Neuronal stem cell (in vitro differentiated cells): ENCODE measurements around the gene MYO5C. TPM values are rescaled to one million over a fixed set of nuclear protein-coding genes. Genes with fewer than 3 reads are reported as not detected.

Experiments
- DNase-seq: peaks from one replicate; pipeline ENCODE4 v3.0.0-alpha.2; 2013; ENCODE audit warnings: low spot score
- H2AFZ ChIP-seq: one replicate; pipeline ENCODE4 v1.6.1; 2013; ENCODE audit warnings: mild to moderate bottlenecking, low read length, inconsistent platforms
- H2AK5ac ChIP-seq: 2 replicates; pipeline ENCODE4 v1.6.1; 2013; ENCODE audit warnings: low read depth, mild to moderate bottlenecking, inconsistent platforms, low read length, moderate library complexity, mixed read lengths
- H2BK120ac ChIP-seq: 2 replicates; pipeline ENCODE4 v1.6.1; 2013; ENCODE audit warnings: low read depth, mild to moderate bottlenecking, inconsistent platforms, low read length, moderate library complexity, mixed read lengths
- H2BK12ac ChIP-seq: one replicate; pipeline ENCODE4 v1.6.1; 2013; ENCODE audit warnings: low read length, inconsistent platforms
- H2BK15ac ChIP-seq: 2 replicates; pipeline ENCODE4 v1.6.1; 2013; ENCODE audit warnings: mild to moderate bottlenecking, low read length, inconsistent platforms, mixed read lengths
- H2BK5ac ChIP-seq: one replicate; pipeline ENCODE4 v1.6.1; 2013; ENCODE audit warnings: inconsistent platforms, mild to moderate bottlenecking, low read length, moderate library complexity
- H3K14ac ChIP-seq: one replicate; pipeline ENCODE4 v1.6.1; 2013; ENCODE audit warnings: low read length, inconsistent platforms
- H3K18ac ChIP-seq: 2 replicates; pipeline ENCODE4 v1.6.1; 2013; ENCODE audit warnings: low read length, inconsistent platforms
- H3K23ac ChIP-seq: 2 replicates; pipeline ENCODE4 v1.6.1; 2013; ENCODE audit warnings: low read depth, mild to moderate bottlenecking, mixed read lengths, low read length, inconsistent platforms; ENCODE audit not compliant: poor library complexity
- H3K27ac ChIP-seq: replicated peaks from 3 replicates; pipeline ENCODE4 v1.5.1; 2013; ENCODE audit warnings: low read length, inconsistent platforms
- H3K27me3 ChIP-seq, 3 experiments: 2 replicates each; pipeline ENCODE4 v1.6.1; 2013; ENCODE audit warnings: low read length in 3 of 3, mild to moderate bottlenecking in 2 of 3, inconsistent platforms in 1 of 3, low read depth in 1 of 3, mixed read lengths in 1 of 3, moderate library complexity in 1 of 3; ENCODE audit not compliant: control insufficient read depth in 3 of 3, insufficient read depth in 3 of 3
- H3K36me3 ChIP-seq, 2 donors: replicated peaks in 1 of 2; 2 replicates each; pipeline ENCODE4 v1.6.1; 2013; ENCODE audit warnings: low read length in 2 of 2; ENCODE audit not compliant: control insufficient read depth in 2 of 2, insufficient read depth in 2 of 2
- H3K4ac ChIP-seq: 2 replicates; pipeline ENCODE4 v1.6.1; 2013; ENCODE audit warnings: inconsistent platforms, mild to moderate bottlenecking, low read length, moderate library complexity
- H3K4me1 ChIP-seq, 2 donors: 1 replicate in 1 of 2; 2 replicates in 1 of 2; pipeline ENCODE4 v1.6.1; 2013; ENCODE audit warnings: low read length in 2 of 2, low read depth in 1 of 2; ENCODE audit not compliant: control insufficient read depth in 2 of 2, insufficient read depth in 1 of 2
- H3K4me2 ChIP-seq: one replicate; pipeline ENCODE4 v1.6.1; 2013; ENCODE audit warnings: mild to moderate bottlenecking, low read length, inconsistent platforms; ENCODE audit not compliant: insufficient read depth, poor library complexity, severe bottlenecking
- H3K4me3 ChIP-seq, 2 donors: 2 replicates each; pipeline ENCODE4 v1.5.1; 2013; ENCODE audit warnings: low read length in 2 of 2, mild to moderate bottlenecking in 2 of 2, inconsistent platforms in 1 of 2, moderate library complexity in 1 of 2
- H3K79me1 ChIP-seq: one replicate; pipeline ENCODE4 v1.6.1; 2013; ENCODE audit warnings: low read depth, mild to moderate bottlenecking, inconsistent platforms, low read length, moderate library complexity
- H3K9ac ChIP-seq: one replicate; pipeline ENCODE4 v1.6.1; 2013; ENCODE audit warnings: mild to moderate bottlenecking, low read depth, low read length, inconsistent platforms; ENCODE audit not compliant: poor library complexity
- H3K9me3 ChIP-seq, 2 donors: replicated peaks in 1 of 2; 2 replicates each; pipeline versions ENCODE3 to v1.6.1; 2013; ENCODE audit warnings: low read length in 2 of 2, mild to moderate bottlenecking in 2 of 2, inconsistent platforms in 1 of 2, low read depth in 1 of 2, mixed read lengths in 1 of 2, moderate library complexity in 1 of 2; ENCODE audit not compliant: control insufficient read depth in 2 of 2, insufficient read depth in 1 of 2
- H4K8ac ChIP-seq: one replicate; pipeline ENCODE4 v1.6.1; 2013; ENCODE audit warnings: low read depth, mild to moderate bottlenecking, inconsistent platforms, low read length, moderate library complexity
- H4K91ac ChIP-seq: one replicate; pipeline ENCODE4 v1.6.1; 2013; ENCODE audit warnings: low read length, low read depth, mild to moderate bottlenecking, inconsistent platforms; ENCODE audit not compliant: poor library complexity
- WGBS, 2 donors: extraction: QIAGEN DNeasy Blood & Tissue Kit; methylation state at CpG; one replicate each; pipeline ENCODE4 v1.1.7; 2013; ENCODE audit warnings: missing lambda C conversion rate in 2 of 2, mixed read lengths in 1 of 2; ENCODE audit not compliant: insufficient read length in 2 of 2, insufficient replicate concordance in 1 of 2; ENCODE audit errors: extremely low coverage in 2 of 2; 5-methylcytosine and 5-hydroxymethylcytosine counted together
- polyA plus RNA-seq, 2 experiments: library from polyadenylated mRNA; stranded (reverse); fragments of 200-250 nt; gene quantifications; one replicate each; pipeline ENCODE4 v1.2.3, GENCODE V29; 2013

The MYO5C gene
- 4.4 TPM for polyA plus RNA-seq (2013, experiment 1 of 2)
- polyA plus RNA-seq (2013, experiment 2 of 2) = 4.4 TPM

GRCh38 chr15:52295421-52296001 is at the start of gene MYO5C:
MYO5C (minus strand) TSS chr15:52295804; CDS start chr15:52295636, 168 bp downstream.
- peak within 1 kb of the TSS; percentile 78 for H2AK5ac ChIP-seq
- H3K27ac ChIP-seq = no peak within 1 kb of the TSS
- peak within 1 kb of the TSS; percentile 51 for H2BK120ac ChIP-seq
- H3K14ac ChIP-seq = peak within 1 kb of the TSS; percentile 95
- no peaks in the 10 kb centered on the region for H3K79me1 ChIP-seq
- peaks cover 2 to 6% of the 10 kb centered on the region in 2 donors for H3K4me1 ChIP-seq
- peak within 1 kb of the TSS; percentile 97 for H2AFZ ChIP-seq
- peak within 1 kb of the TSS; percentile 84 for H2BK15ac ChIP-seq
- WGBS, 2 donors = no CpG with 5 or more reads among the region's 65 CpGs
- peak within 1 kb of the TSS; percentile 93 for H3K4me2 ChIP-seq
- peak; percentile 52 for DNase-seq
- no peaks in the 10 kb centered on the region for H3K27me3 ChIP-seq
- H3K36me3 ChIP-seq = no peaks in the 10 kb centered on the region
- no peak within 1 kb of the TSS for H3K4ac ChIP-seq
- peak within 1 kb of the TSS; percentile 83 for H2BK5ac ChIP-seq
- peak within 1 kb of the TSS; percentile 86 for H4K91ac ChIP-seq
- peak within 1 kb of the TSS; percentile 90 for H3K9ac ChIP-seq
- no peaks in the 10 kb centered on the region for H3K9me3 ChIP-seq
- H3K4me3 ChIP-seq = peak within 1 kb of the TSS; percentile 59 to 85
- H2BK12ac ChIP-seq = no peak within 1 kb of the TSS
- peak within 1 kb of the TSS; percentile 86 for H3K23ac ChIP-seq
- peak within 1 kb of the TSS; percentile 97 for H3K18ac ChIP-seq
- H4K8ac ChIP-seq = no peak within 1 kb of the TSS

- no CpG with 5 or more reads among the region's 1 CpG for WGBS, 2 donors
- H3K9ac ChIP-seq = no peak overlapping the region
- no peak overlapping the region for H2AK5ac ChIP-seq
- H2BK120ac ChIP-seq = no peak overlapping the region
- H2BK15ac ChIP-seq = no peak overlapping the region
- no peak overlapping the region for H3K4ac ChIP-seq
- no peak overlapping the region for H4K91ac ChIP-seq
- H3K79me1 ChIP-seq = no peaks in the 10 kb centered on the region
- H3K23ac ChIP-seq = no peak overlapping the region
- no peak for DNase-seq
- H3K36me3 ChIP-seq = peaks cover 0 to 36% of the 10 kb centered on the region in 2 donors
- no peak overlapping the region for H2AFZ ChIP-seq
- no peaks in the 10 kb centered on the region for H3K27me3 ChIP-seq
- H3K4me1 ChIP-seq = no peaks in the 10 kb centered on the region
- no peak overlapping the region for H3K4me2 ChIP-seq
- no peaks in the 10 kb centered on the region for H3K9me3 ChIP-seq
- no peak overlapping the region for H3K27ac ChIP-seq
- H2BK5ac ChIP-seq = no peak overlapping the region
- no peak overlapping the region for H2BK12ac ChIP-seq
- H3K18ac ChIP-seq = no peak overlapping the region
- no peak overlapping the region for H4K8ac ChIP-seq
- H3K4me3 ChIP-seq = no peak overlapping the region
- H3K14ac ChIP-seq = no peak overlapping the region
These were observed 49.0 kb upstream of the MYO5C start for GRCh38 chr15:52344592-52344991.

- no CpG with 5 or more reads among the region's 3 CpGs for WGBS, 2 donors
- DNase-seq = no peak
- H3K27me3 ChIP-seq = no peaks in the 10 kb centered on the region
- H3K9me3 ChIP-seq = no peaks in the 10 kb centered on the region
- H4K8ac ChIP-seq = no peak overlapping the region
- H3K9ac ChIP-seq = no peak overlapping the region
- H3K18ac ChIP-seq = no peak overlapping the region
- no peak overlapping the region for H3K4me2 ChIP-seq
- no peak overlapping the region for H2BK5ac ChIP-seq
- H3K27ac ChIP-seq = no peak overlapping the region
- no peak overlapping the region for H2AK5ac ChIP-seq
- no peak overlapping the region for H3K23ac ChIP-seq
- H2BK12ac ChIP-seq = no peak overlapping the region
- H3K79me1 ChIP-seq = no peaks in the 10 kb centered on the region
- H3K4me3 ChIP-seq = no peak overlapping the region
- H3K36me3 ChIP-seq = peaks cover 0 to 31% of the 10 kb centered on the region in 2 donors
- H3K4ac ChIP-seq = no peak overlapping the region
- H2BK15ac ChIP-seq = no peak overlapping the region
- H2AFZ ChIP-seq = no peak overlapping the region
- H4K91ac ChIP-seq = no peak overlapping the region
- no peak overlapping the region for H2BK120ac ChIP-seq
- no peaks in the 10 kb centered on the region for H3K4me1 ChIP-seq
- no peak overlapping the region for H3K14ac ChIP-seq
These were observed 48.2 kb upstream of the MYO5C start for GRCh38 chr15:52343831-52344230.

- Histone ChIP-seq H2AK5ac (peak overlapping the region; percentile 47), H2BK5ac (no peak overlapping the region), H2BK12ac (no peak overlapping the region), H2AFZ (no peak overlapping the region), H4K91ac (no peak overlapping the region), H3K4me2 (no peak overlapping the region), H3K9me3 (no peaks in the 10 kb centered on the region), H4K8ac (peak overlapping the region; percentile 74), H3K4me1 (peaks cover 0 to 17% of the 10 kb centered on the region in 2 donors), H3K4ac (no peak overlapping the region), H2BK120ac (no peak overlapping the region), H3K27ac (no peak overlapping the region), H3K79me1 (no peaks in the 10 kb centered on the region), H3K18ac (no peak overlapping the region), H3K14ac (no peak overlapping the region), H2BK15ac (no peak overlapping the region), H3K23ac (no peak overlapping the region), H3K9ac (no peak overlapping the region), H3K4me3 (no peak overlapping the region), H3K27me3 (no peaks in the 10 kb centered on the region), H3K36me3 (peaks cover 0 to 16% of the 10 kb centered on the region in 2 donors)
- no CpG with 5 or more reads among the region's 16 CpGs for WGBS, 2 donors
- no peak for DNase-seq
These were observed 44.5 kb upstream of the MYO5C start for GRCh38 chr15:52340093-52340492.
